GM12878 (cell line): ENCODE results near the gene RGP1. TPM values are rescaled to one million over a fixed set of nuclear protein-coding genes. Genes with fewer than 3 reads are reported as not detected.
A peak's percentile ranks its signal among the peaks of the same experiment; 100 is the strongest.

Experiments used
- ATAC-seq: fragments of 200-7000 bp; cut with Tn5 transposase; 3 replicates; pipeline ENCODE4 v1.9.1; 2020; ENCODE audit warnings: mild to moderate bottlenecking, moderate library complexity
- BruUV-seq: library from RNA; stranded (reverse); fragments of 400-500 nt; replicated peaks from 2 replicates; lab custom pipeline; 2021; lab: Mats Ljungman, UMichigan
- CTCF ChIA-PET: fragments of 300-600 bp; sonication (Branson Sonifier 250); formaldehyde crosslinking; extraction: SDS; loops from one replicate; lab custom pipeline; 2021; ENCODE audit warnings: inconsistent platforms; lab: Yijun Ruan, JAX
- POLR2A ChIA-PET: fragments of 350-600 bp; formaldehyde crosslinking; extraction: SDS; loops from one replicate; lab custom pipeline; 2021; ENCODE audit warnings: inconsistent platforms; lab: Charles Lee
- RAD21 ChIA-PET: fragments of 300-600 bp; sonication (Branson Sonifier 250); formaldehyde crosslinking; loops from one replicate; lab custom pipeline; 2023; ENCODE audit warnings: antibody characterized with exemption; ENCODE audit not compliant: unreplicated experiment; lab: Charles Lee
- SMC1A ChIA-PET: fragments of 300-600 bp; sonication (Branson Sonifier 250); formaldehyde crosslinking; loops from one replicate; lab custom pipeline; 2023; ENCODE audit not compliant: unreplicated experiment, uncharacterized antibody; lab: Charles Lee
- DNase-seq: peaks from one replicate; pipeline ENCODE4 v3.0.0-alpha.2; 2011; ENCODE audit warnings: low read depth, low spot score
- FAIRE-seq: peaks from 3 replicates; lab custom pipeline; 2011; peaks lifted over from hg19 to GRCh38; lab: Jason Lieb, UNC
- H2AFZ ChIP-seq: 2 replicates; pipeline ENCODE4 v1.6.0; 2011; ENCODE audit warnings: low read depth, low read length, control low read depth; ENCODE audit not compliant: control insufficient read depth
- H3K27ac ChIP-seq: 2 replicates; pipeline ENCODE4 v1.5.1; 2011; ENCODE audit warnings: control low read depth; ENCODE audit not compliant: control insufficient read depth, insufficient read depth
- H3K27me3 ChIP-seq, 2 experiments: replicated peaks in 1 of 2; 2 replicates each; pipeline versions ENCODE4 v1.6.0 to v1.6.1; 2011; ENCODE audit warnings: low read length in 1 of 2; ENCODE audit not compliant: control insufficient read depth in 2 of 2, insufficient read depth in 2 of 2
- H3K36me3 ChIP-seq, 2 experiments: 2 replicates each; pipeline ENCODE4 v1.5.1; 2011; ENCODE audit warnings: low read length in 1 of 2; ENCODE audit not compliant: control insufficient read depth in 2 of 2, insufficient read depth in 2 of 2
- H3K4me1 ChIP-seq: 2 replicates; pipeline ENCODE4 v1.6.1; 2011; ENCODE audit warnings: mild to moderate bottlenecking, low read length, moderate library complexity, mixed read lengths; ENCODE audit not compliant: control insufficient read depth, insufficient read depth
- H3K4me2 ChIP-seq: 2 replicates; pipeline ENCODE4 v1.6.0; 2011; ENCODE audit warnings: control low read depth; ENCODE audit not compliant: control insufficient read depth, insufficient read depth
- H3K4me3 ChIP-seq: fragments of 200-600 bp; sonication (generic); 2 replicates; pipeline ENCODE4 v1.5.1; 2016
- H3K79me2 ChIP-seq: 2 replicates; pipeline ENCODE4 v1.6.0; 2011; ENCODE audit warnings: low read length; ENCODE audit not compliant: control insufficient read depth, insufficient read depth
- H3K9ac ChIP-seq: 2 replicates; pipeline ENCODE4 v1.8.0; 2011; ENCODE audit warnings: low read length, control low read depth, mixed read lengths; ENCODE audit not compliant: control insufficient read depth, insufficient read depth
- H3K9me3 ChIP-seq: replicated peaks from 3 replicates; pipeline ENCODE4 v1.5.1; 2011; ENCODE audit warnings: mild to moderate bottlenecking, low read length; ENCODE audit not compliant: control insufficient read depth, insufficient read depth
- H4K20me1 ChIP-seq: 2 replicates; pipeline ENCODE4 v1.6.0; 2011; ENCODE audit not compliant: control insufficient read depth, insufficient read depth
- BRCA1 ChIP-seq: IDR thresholded peaks from 2 replicates; pipeline ENCODE4 v1.6.1; 2011; ENCODE audit warnings: low read depth, low read length, improper control_type of control experiment
- CHD1 ChIP-seq: IDR thresholded peaks from 2 replicates; pipeline ENCODE4 v1.6.1; 2012; ENCODE audit warnings: low read depth, low read length, improper control_type of control experiment
- E2F4 ChIP-seq: IDR thresholded peaks from 2 replicates; pipeline ENCODE4 v1.6.1; 2012; ENCODE audit warnings: low read depth, low read length, improper control_type of control experiment
- EGR1 ChIP-seq, 2 experiments: IDR thresholded peaks; 1 replicate in 1 of 2; 2 replicates in 1 of 2; pipeline ENCODE4 v1.6.1; 2011 to 2012; ENCODE audit warnings: low read depth in 2 of 2, low read length in 2 of 2, borderline replicate concordance in 1 of 2, mild to moderate bottlenecking in 1 of 2, moderate library complexity in 1 of 2
- ETV6 ChIP-seq, 2 experiments: fragments of 450-650 bp in 1 of 2; IDR thresholded peaks in 1 of 2; conservative IDR thresholded peaks in 1 of 2; 2 replicates each; pipeline ENCODE4 v1.6.1; 2014; ENCODE audit warnings: antibody characterized with exemption in 1 of 2, borderline replicate concordance in 1 of 2, low read depth in 1 of 2, mild to moderate bottlenecking in 1 of 2, moderate library complexity in 1 of 2
- HDAC6 ChIP-seq: fragments of 200-600 bp; sonication (generic); IDR thresholded peaks from one replicate; pipeline ENCODE4 v1.8.0; 2017; ENCODE audit warnings: antibody characterized with exemption; ENCODE audit not compliant: unreplicated experiment
- IKZF2 ChIP-seq, 2 experiments: fragments of 450-650 bp; IDR thresholded peaks; 2 replicates each; pipeline ENCODE4 v1.6.1; 2017; ENCODE audit warnings: mild to moderate bottlenecking in 2 of 2, moderate library complexity in 2 of 2
- IRF4 ChIP-seq: IDR thresholded peaks from 2 replicates; pipeline ENCODE4 v1.6.1; 2011; ENCODE audit warnings: low read depth, low read length
- JUND ChIP-seq: IDR thresholded peaks from 2 replicates; pipeline ENCODE4 v1.6.1; 2012; ENCODE audit warnings: low read depth, mild to moderate bottlenecking, low read length, improper control_type of control experiment, moderate library complexity
- RAD21 ChIP-seq: IDR thresholded peaks from 2 replicates; pipeline ENCODE4 v1.6.1; 2011; ENCODE audit warnings: mild to moderate bottlenecking, low read depth, low read length, moderate library complexity; ENCODE audit not compliant: insufficient read depth
- RAD51 ChIP-seq: fragments of 450-650 bp; IDR thresholded peaks from 2 replicates; pipeline ENCODE4 v1.6.1; 2016; ENCODE audit warnings: moderate library complexity, mild to moderate bottlenecking, inconsistent platforms
- SIN3A ChIP-seq: IDR thresholded peaks from 2 replicates; pipeline ENCODE4 v1.6.1; 2012; ENCODE audit warnings: low read depth, low read length, improper control_type of control experiment
- STAT3 ChIP-seq: IDR thresholded peaks from 2 replicates; pipeline ENCODE4 v1.6.1; 2011; ENCODE audit warnings: low read depth, low read length, improper control_type of control experiment
- WGBS: methylation state at CpG from one replicate; pipeline ENCODE4 v1.1.6; 2016; ENCODE audit warnings: low lambda C conversion rate; ENCODE audit not compliant: insufficient replicate concordance, insufficient coverage; ENCODE audit errors: missing lambda C conversion rate; 5-methylcytosine and 5-hydroxymethylcytosine counted together
- in situ Hi-C: fragments of 300-500 bp; cut with MboI; formaldehyde crosslinking; loops from 9 replicates; pipeline ENCODE4 v1.14.3; 2018; ENCODE audit warnings: mixed read lengths
- intact Hi-C: fragments of 100-400 bp; cut with micrococcal nuclease; formaldehyde crosslinking; loops from one replicate; pipeline ENCODE4 v1.14.2; 2022; ENCODE audit not compliant: unreplicated experiment
- polyA plus RNA-seq, 11 experiments: library from polyadenylated mRNA; depleted of rRNA in 4 of 11; unstranded in 6 of 11; stranded (reverse) in 5 of 11; fragments of >200 nt; fragmentation: Nextera tagmentation in 4 of 11; fragmentation: Illumina TruSeq in 1 of 11; extraction: Ambion mirVana in 4 of 11; extraction: Trizol in 1 of 11; gene quantifications; 1 replicate in 1 of 11; 2 replicates in 10 of 11; pipeline versions ENCODE4 v1.2.1 to v1.2.3, GENCODE V29; 2011 to 2016; ENCODE audit warnings: inconsistent platforms in 2 of 11, missing spikeins in 2 of 11, low read depth in 1 of 11
- total RNA-seq, 4 experiments: library from RNA; depleted of rRNA in 3 of 4; stranded (reverse); fragments of >200 nt in 3 of 4; fragmentation: Illumina TruSeq in 1 of 4; extraction: Trizol in 1 of 4; gene quantifications; 2 replicates each; pipeline versions ENCODE4 v1.2.1 to v1.2.3, GENCODE V29; 2013 to 2021
- TF ChIP-seq, protein P1 (sequence below): IDR thresholded peaks from 2 replicates; pipeline ENCODE4 v1.6.1; 2012; ENCODE audit warnings: low read length, inconsistent platforms

The RGP1 gene
- total and polyA plus RNA-seq, 10 of the 15 experiments (the other 5 are each of a cell fraction or from before 2014, with no cell fraction given), result 0.44 to 14.9 (median 7.4) TPM

- peak; percentile 34; the same call in 1 of the 2 replicates for TF ChIP-seq RAD51
- TF ChIP-seq CHD1, result no peak
- TF ChIP-seq SIN3A, result peak; percentile 27; the same call in 1 of the 2 replicates
- no peak for TF ChIP-seq IKZF2 (IDR thresholded peaks at IDR 0.05)
- no peak for TF ChIP-seq E2F4
- TF ChIP-seq EGR1 (IDR thresholded peaks at IDR 0.05; ENCODE audit: borderline replicate concordance in 1 of 2, low read depth in 2 of 2, low read length in 2 of 2), result peak in 1 of 2 experiments; percentile 35; a peak in 1 of 3 replicates
- TF ChIP-seq RAD21, result no peak
- TF ChIP-seq BRCA1, result no peak
- TF ChIP-seq HDAC6, result no peak
- TF ChIP-seq, all 136 proteins: peak for 16
These were observed 16.1 kb upstream of the RGP1 start (continued) for GRCh38 chr9:35732800-35733541.

GRCh38 chr9:35734096-35734495 lies 15.0 kb upstream of the RGP1 start:
- intact Hi-C loops (loop anchor here (10.0 kb wide), 1 partner anchor 619 kb away; the partner anchor contains the start of gene ATOSB), in situ Hi-C loops (loop anchor here (10.0 kb wide), 1 partner anchor 629 kb away; the partner anchor contains the start of gene STOML2)
- DNase-seq (no peak), FAIRE-seq (no peak), ATAC-seq (no peak)
- H3K27ac ChIP-seq, result 0 out of 2 replicates have a peak overlapping the region, but pooled peaks have one; percentile 3
- ChIA-PET RAD21 (interaction anchor here (0.8 to 2.3 kb wide), 6 partner anchors 14 to 654 kb away, joined by 3 to 7 read pairs (median 4); partner anchors contain the start of genes CCDC107, FANCG and RMRP), POLR2A (interaction anchor here (1.1 to 2.8 kb wide), 3 partner anchors 11 to 15 kb away, joined by 3 to 18 read pairs (median 6); partner anchors contain the start of genes GBA2 and RGP1), CTCF (interaction anchor here (0.6 to 3.2 kb wide), 22 partner anchors 8 to 148 kb away, joined by 3 to 106 read pairs (median 6); partner anchors contain the start of genes GBA2, HINT2, RGP1 and SPAG8), SMC1A (interaction anchor here (0.6 to 2.0 kb wide), 7 partner anchors 13 to 148 kb away, joined by 3 to 12 read pairs (median 5); partner anchors contain the start of gene SPAG8)
- BruUV-seq, result no TSS peak
- no peak overlapping the region for H3K9ac ChIP-seq
- H3K4me2 ChIP-seq, result peak overlapping the region; percentile 93
- no peaks in the 10 kb centered on the region for H4K20me1 ChIP-seq
- H3K4me1 ChIP-seq, result peaks cover 10% of the 10 kb centered on the region
- no peak overlapping the region for H3K4me3 ChIP-seq
- no peak overlapping the region for H2AFZ ChIP-seq
- H3K9me3 ChIP-seq, result no peaks in the 10 kb centered on the region
- H3K27me3 ChIP-seq, result no peaks in the 10 kb centered on the region
- H3K36me3 ChIP-seq, result peaks cover 17 to 28% of the 10 kb centered on the region in 2 experiments; a peak in 3 of 4 replicates
- H3K79me2 ChIP-seq, result peaks cover 41% of the 10 kb centered on the region
- 89% methylated on average over 3 of the region's 3 CpGs for whole genome bisulfite sequencing
- no peak for TF ChIP-seq ETV6 (conservative IDR thresholded peaks at IDR 0.05 in 1 of 2, IDR thresholded peaks at IDR 0.05 in 1 of 2; ENCODE audit: borderline replicate concordance in 1 of 2, low read depth in 1 of 2)
- no peak for TF ChIP-seq JUND
- TF ChIP-seq, protein P1, sequence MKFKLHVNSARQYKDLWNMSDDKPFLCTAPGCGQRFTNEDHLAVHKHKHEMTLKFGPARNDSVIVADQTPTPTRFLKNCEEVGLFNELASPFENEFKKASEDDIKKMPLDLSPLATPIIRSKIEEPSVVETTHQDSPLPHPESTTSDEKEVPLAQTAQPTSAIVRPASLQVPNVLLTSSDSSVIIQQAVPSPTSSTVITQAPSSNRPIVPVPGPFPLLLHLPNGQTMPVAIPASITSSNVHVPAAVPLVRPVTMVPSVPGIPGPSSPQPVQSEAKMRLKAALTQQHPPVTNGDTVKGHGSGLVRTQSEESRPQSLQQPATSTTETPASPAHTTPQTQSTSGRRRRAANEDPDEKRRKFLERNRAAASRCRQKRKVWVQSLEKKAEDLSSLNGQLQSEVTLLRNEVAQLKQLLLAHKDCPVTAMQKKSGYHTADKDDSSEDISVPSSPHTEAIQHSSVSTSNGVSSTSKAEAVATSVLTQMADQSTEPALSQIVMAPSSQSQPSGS, result no peak
- no peak for TF ChIP-seq STAT3
- TF ChIP-seq IRF4, result no peak
